Endometrial microvascular endothelial cells (primary cell): ENCODE measurements around the gene ENO1. TPM values are rescaled to one million over a fixed set of nuclear protein-coding genes. Genes with fewer than 3 reads are reported as not detected.

Experiments used
- in situ Hi-C: cut with HindIII; loops from 2 replicates; pipeline ENCODE4 v1.10.0; 2017; ENCODE audit warnings: low sequenced_read_pairs, low pct_unique_long_range_greater_than_20kb; ENCODE audit errors: inconsistent ontology term
- total RNA-seq: library from RNA; depleted of rRNA; stranded (reverse); fragments of >200 nt; gene quantifications from one replicate; pipeline ENCODE4 v1.2.3, GENCODE V29; 2015; ENCODE audit errors: inconsistent ontology term

The ENO1 gene
- total RNA-seq, 1 donor from 2014 or later, result 2,878 TPM

GRCh38 chr1:8874230-8875201, 4.0 kb downstream of the ENO1 start:
- in situ Hi-C loops, result no loop called here

GRCh38 chr1:8873506-8874229, 4.8 kb downstream of the ENO1 start:
- in situ Hi-C loops, result no loop called here

GRCh38 chr1:8873001-8873400, 5.5 kb downstream of the ENO1 start:
- in situ Hi-C loops, result no loop called here

GRCh38 chr1:8871965-8872399, 6.5 kb downstream of the ENO1 start:
- in situ Hi-C loops, result no loop called here

- in situ Hi-C loops, result no loop called here
Observed at GRCh38 chr1:8871539-8871935, 6.9 kb downstream of the ENO1 start.

- in situ Hi-C loops, result no loop called here
Observed at GRCh38 chr1:8870616-8871538, 7.6 kb downstream of the ENO1 start.

- in situ Hi-C loops, result no loop called here
Observed at GRCh38 chr1:8870103-8870502, 8.4 kb downstream of the ENO1 start.

GRCh38 chr1:8867878-8868567, 10.5 kb downstream of the ENO1 start:
- in situ Hi-C loops, result no loop called here

- in situ Hi-C loops, result no loop called here
Observed at GRCh38 chr1:8866792-8867415, 11.6 kb downstream of the ENO1 start.

- in situ Hi-C loops, result no loop called here
Observed at GRCh38 chr1:8866173-8866791, 12.2 kb downstream of the ENO1 start.

GRCh38 chr1:8864713-8865344, 13.7 kb downstream of the ENO1 start:
- in situ Hi-C loops, result no loop called here

- in situ Hi-C loops, result no loop called here
Observed at GRCh38 chr1:8863794-8864233, 14.7 kb downstream of the ENO1 start.

- in situ Hi-C loops, result no loop called here
Observed at GRCh38 chr1:8863138-8863537, 15.3 kb downstream of the ENO1 start.

- in situ Hi-C loops, result no loop called here
Observed at GRCh38 chr1:8862528-8862927, 16.0 kb downstream of the ENO1 start.

GRCh38 chr1:8860738-8861516, 17.6 kb downstream of the ENO1 start:
- in situ Hi-C loops, result no loop called here

GRCh38 chr1:8858888-8859706, 19.4 kb downstream of the ENO1 start:
- in situ Hi-C loops, result no loop called here
